G401 (cell line): Measurements from ENCODE around the gene OTOF. TPM values are rescaled to one million over a fixed set of nuclear protein-coding genes. Genes with fewer than 3 reads are reported as not detected.

Experiments
- DNase-seq: peaks from one replicate; pipeline ENCODE4 v3.0.0-alpha.2; 2015; ENCODE audit warnings: low spot score
- in situ Hi-C: cut with HindIII; loops from 2 replicates; pipeline ENCODE4 v1.10.0; 2016; ENCODE audit warnings: low sequenced_read_pairs, mixed read lengths
- total RNA-seq: library from RNA; depleted of rRNA; stranded (reverse); fragments of >200 nt; shearing (Covaris generic); gene quantifications from 2 replicates; pipeline ENCODE4 v1.2.3, GENCODE V29; 2014

Gene OTOF
- total RNA-seq, 1 experiment from 2014 or later = 9.3 TPM

- in situ Hi-C loops = no loop called here
- DNase-seq = no peak
These were observed 28.4 kb upstream of the OTOF start for GRCh38 chr2:26506279-26506678.

- peak; percentile 44 for DNase-seq
- in situ Hi-C loops = no loop called here
These were observed 26.1 kb upstream of the OTOF start for GRCh38 chr2:26504002-26504401.

GRCh38 chr2:26503231-26503880 is 25.4 kb upstream of the OTOF start:
- peak; percentile 87 for DNase-seq
- in situ Hi-C loops = no loop called here

GRCh38 chr2:26500406-26500805 is 22.5 kb upstream of the OTOF start:
- in situ Hi-C loops = no loop called here
- DNase-seq = no peak

- no peak for DNase-seq
- in situ Hi-C loops = no loop called here
These were observed 17.9 kb upstream of the OTOF start for GRCh38 chr2:26495705-26496297.

- DNase-seq = no peak
These were observed 17.0 kb upstream of the OTOF start for GRCh38 chr2:26494891-26495290.

GRCh38 chr2:26494199-26494598 is 16.3 kb upstream of the OTOF start:
- in situ Hi-C loops = no loop called here

More at GRCh38 chr2:26494891-26495290, 17.0 kb upstream of the OTOF start:
- in situ Hi-C loops = no loop called here

GRCh38 chr2:26493566-26493965 is 15.6 kb upstream of the OTOF start:
- in situ Hi-C loops = no loop called here
- DNase-seq = no peak

More at GRCh38 chr2:26494199-26494598, 16.3 kb upstream of the OTOF start:
- DNase-seq = no peak

- in situ Hi-C loops = no loop called here
- no peak for DNase-seq
These were observed 15.0 kb upstream of the OTOF start for GRCh38 chr2:26492749-26493515.

GRCh38 chr2:26491563-26492167 is 13.7 kb upstream of the OTOF start:
- DNase-seq = no peak
- in situ Hi-C loops = no loop called here

- no peak for DNase-seq
- in situ Hi-C loops = no loop called here
These were observed 11.4 kb upstream of the OTOF start for GRCh38 chr2:26489213-26489850.

- in situ Hi-C loops = no loop called here
- DNase-seq = peak; percentile 91
These were observed 10.7 kb upstream of the OTOF start for GRCh38 chr2:26488463-26489212.

- in situ Hi-C loops = no loop called here
- no peak for DNase-seq
These were observed 9.3 kb upstream of the OTOF start for GRCh38 chr2:26487192-26487591.

- in situ Hi-C loops = no loop called here
These were observed 8.9 kb upstream of the OTOF start for GRCh38 chr2:26486789-26487188.

GRCh38 chr2:26485725-26486418 is 7.9 kb upstream of the OTOF start:
- no peak for DNase-seq
- in situ Hi-C loops = no loop called here

More at GRCh38 chr2:26486789-26487188, 8.9 kb upstream of the OTOF start:
- no peak for DNase-seq

GRCh38 chr2:26485099-26485498 is 7.2 kb upstream of the OTOF start:
- in situ Hi-C loops = no loop called here
- no peak for DNase-seq

- no peak for DNase-seq
- in situ Hi-C loops = no loop called here
These were observed 6.7 kb upstream of the OTOF start for GRCh38 chr2:26484579-26484978.

- in situ Hi-C loops = no loop called here
- DNase-seq = peak; percentile 28
These were observed 6.1 kb upstream of the OTOF start for GRCh38 chr2:26483957-26484565.
